Epidermal melanocyte (primary cell): ENCODE data around the gene TNMD.
"Not testable (repeated sequence)": the region's sequence is repeated elsewhere in the genome, so short reads cannot be mapped to it uniquely, and the experiment has no call there.

Experiments used
- DNase-seq: peaks from one replicate; pipeline ENCODE4 v3.0.0; 2011; ENCODE audit warnings: low spot score; ENCODE audit not compliant: insufficient read length

The TNMD gene

GRCh38 chrX:100584611-100585010 is at the start of gene TNMD:
Gene TNMD (plus strand): TSS chrX:100584936. CDS start chrX:100585019, 83 bp downstream.
- DNase-seq: no peak

DNA sequence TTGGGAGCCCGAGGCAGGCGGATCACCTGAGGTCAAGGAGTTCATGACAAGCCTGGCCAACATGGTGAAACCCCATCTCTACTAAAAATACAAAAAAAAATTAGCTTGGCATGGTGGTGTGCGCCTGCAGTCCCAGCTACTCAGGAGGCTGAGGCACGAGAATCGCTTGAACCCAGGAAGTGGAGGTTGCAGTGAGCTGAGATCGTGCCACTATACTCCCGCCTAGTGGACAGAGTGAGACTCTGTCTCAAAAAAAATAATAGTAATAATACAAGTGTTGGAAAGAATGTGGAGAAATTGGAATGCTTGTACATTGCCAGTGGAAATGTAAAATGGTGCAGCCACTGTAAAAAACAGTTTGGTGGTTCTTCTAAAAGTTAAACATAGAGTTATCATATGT is 19.2 kb upstream of the TNMD start:
- DNase-seq: not testable (repeated sequence)

DNA sequence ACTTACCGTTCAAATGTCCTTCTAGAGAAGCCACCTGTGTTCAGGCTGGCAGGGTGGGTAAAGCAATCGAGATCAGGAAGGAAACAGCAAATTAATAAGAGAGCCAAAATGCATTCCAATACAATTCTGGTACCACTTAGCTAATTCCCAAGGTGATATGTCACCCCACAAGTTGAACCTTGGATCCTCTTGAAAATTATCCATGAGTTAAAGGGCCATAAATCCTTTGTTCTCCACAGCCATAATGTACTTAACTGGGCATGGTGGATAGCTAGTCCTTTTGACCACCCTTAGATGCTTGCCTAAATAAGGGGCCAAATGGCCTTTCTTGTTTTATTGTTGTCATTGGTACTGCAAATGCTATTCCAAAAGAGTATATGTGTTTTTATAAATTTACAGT is 2.0 kb downstream of the TNMD start:
- no peak for DNase-seq

- no peak for DNase-seq
Measured at GRCh38 chrX:100587861-100588260, 3.1 kb downstream of the TNMD start.

GRCh38 chrX:100591256-100592051 is 6.7 kb downstream of the TNMD start:
- no peak for DNase-seq

- no peak for DNase-seq
Measured at GRCh38 chrX:100593126-100593525, 8.4 kb downstream of the TNMD start.

GRCh38 chrX:100593581-100593980 is 8.8 kb downstream of the TNMD start:
- no peak for DNase-seq

DNA sequence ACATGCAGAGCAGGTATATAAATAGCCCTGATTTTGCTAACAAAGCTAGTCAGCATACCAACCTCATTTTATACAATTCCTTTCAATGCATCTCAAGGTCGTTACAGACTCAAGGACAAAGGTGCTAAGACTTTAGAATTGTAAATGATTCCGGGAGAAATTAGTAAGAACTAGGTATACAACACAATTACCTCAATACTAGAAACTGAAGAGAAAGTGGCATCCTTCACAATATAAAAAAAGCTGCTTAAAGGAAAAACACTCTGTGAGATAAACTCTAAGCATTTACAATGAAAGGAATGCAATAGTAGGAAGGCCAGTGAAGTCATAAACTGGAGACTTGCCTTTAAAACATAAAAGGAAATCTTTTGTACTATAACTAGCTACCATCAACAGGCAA is 11.9 kb downstream of the TNMD start:
- DNase-seq: no peak

GRCh38 chrX:100599456-100599855 is 14.7 kb downstream of the TNMD start:
- DNase-seq: no peak

DNA sequence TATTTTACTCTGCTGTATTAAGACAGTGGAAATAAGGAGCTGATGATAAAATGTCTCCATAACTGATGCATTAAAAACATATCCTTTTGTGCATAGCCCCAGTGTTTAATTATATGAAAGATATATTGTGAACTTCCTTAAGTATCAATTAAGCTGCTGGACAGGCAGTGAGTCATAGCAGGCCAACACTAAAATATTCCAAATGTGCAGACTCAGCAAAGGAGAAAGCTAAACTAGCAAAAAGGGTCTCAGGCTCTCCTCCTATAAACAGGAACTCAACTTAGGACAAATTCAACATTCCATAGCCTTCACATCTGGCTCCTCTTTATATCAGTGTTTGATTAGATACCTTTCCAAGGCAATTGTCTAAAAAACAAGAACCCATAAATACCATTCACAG is 15.6 kb downstream of the TNMD start:
- DNase-seq: no peak

GRCh38 chrX:100600758-100601157 is 16.0 kb downstream of the TNMD start:
- DNase-seq: no peak

- no peak for DNase-seq
Measured at GRCh38 chrX:100606753-100607152, 22.0 kb downstream of the TNMD start.

GRCh38 chrX:100609591-100609990 is 24.9 kb downstream of the TNMD start:
- DNase-seq: no peak

DNA sequence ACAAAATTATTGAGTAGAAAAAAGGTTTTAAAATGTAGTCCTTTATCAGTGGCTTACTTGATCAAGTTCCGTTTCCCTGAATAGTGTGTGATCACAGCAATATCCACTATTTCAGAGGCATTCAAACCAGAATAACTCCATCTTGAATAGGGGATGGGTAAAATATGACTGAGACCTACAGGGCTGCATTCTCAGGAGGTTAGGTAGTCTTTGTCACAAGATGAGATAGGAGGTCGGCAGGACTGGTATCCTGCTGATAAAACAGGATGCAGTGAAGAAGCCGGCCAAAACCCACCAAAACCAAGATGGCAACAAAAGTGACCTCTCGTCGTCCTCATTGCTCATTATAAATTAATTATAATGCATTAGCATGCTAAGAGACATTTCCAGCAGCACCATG is 27.2 kb downstream of the TNMD start:
- DNase-seq: no peak

- no peak for DNase-seq
Measured at GRCh38 chrX:100615005-100615404, 30.3 kb downstream of the TNMD start.

DNA sequence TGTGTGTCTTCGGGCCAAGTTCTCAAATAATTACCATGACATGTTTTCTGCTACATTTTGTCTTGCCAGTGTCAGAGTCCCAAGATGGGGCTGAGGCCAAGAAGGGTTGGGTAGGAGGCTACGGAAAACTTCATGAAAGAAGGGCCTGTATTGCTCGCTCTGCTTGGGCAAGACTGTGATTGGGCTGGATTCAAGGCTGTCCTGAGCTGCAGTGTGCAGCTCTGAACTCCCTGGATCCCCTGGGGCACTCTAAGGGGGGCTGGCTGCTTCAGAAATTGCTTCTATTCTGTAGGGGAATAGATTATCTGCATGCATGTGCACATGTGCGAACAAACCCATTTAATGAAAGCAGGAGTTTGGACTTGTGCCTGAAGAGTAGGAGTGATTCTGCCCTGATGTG is 38.3 kb downstream of the TNMD start:
- no peak for DNase-seq

GRCh38 chrX:100625985-100626491 is 41.3 kb downstream of the TNMD start:
- DNase-seq: no peak

DNA sequence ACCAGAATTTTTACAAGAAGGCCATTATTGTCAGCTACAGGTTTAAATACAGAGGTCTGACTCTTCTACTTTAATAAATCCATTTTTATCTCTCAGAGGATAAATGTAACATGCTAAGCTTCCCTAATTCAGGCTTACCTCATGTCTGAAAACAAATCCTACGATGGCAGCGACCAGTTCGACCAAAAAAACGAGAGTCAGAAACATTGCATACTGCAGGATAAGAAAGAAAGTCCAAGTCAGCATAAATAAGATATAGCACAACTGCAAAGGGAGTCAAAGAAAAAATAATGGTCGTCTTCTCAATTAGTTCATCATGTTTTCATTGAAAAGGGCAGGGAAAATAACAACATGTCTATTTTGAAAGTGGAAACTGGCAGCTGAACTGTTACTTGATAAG is 50.3 kb downstream of the TNMD start:
- DNase-seq: no peak

DNA sequence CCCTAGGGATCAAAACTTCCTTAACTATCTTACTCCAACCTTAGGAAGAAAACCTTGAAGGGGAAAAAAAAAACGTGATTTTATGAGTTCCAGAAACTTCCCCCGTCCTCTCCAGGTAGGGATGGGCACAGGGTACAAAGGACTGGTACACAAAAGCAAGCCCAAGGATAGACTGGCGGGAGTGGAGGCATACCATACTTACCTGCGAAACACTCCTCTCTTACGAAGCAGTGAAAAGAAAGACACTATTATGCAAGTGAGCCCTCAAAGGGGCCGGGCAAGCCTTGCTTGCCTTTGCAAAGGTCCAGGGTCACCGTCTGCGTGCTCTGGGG is 51.2 kb downstream of the TNMD start:
- DNase-seq: no peak

- peak; percentile 72 for DNase-seq
Measured at GRCh38 chrX:100636321-100636991, 51.7 kb downstream of the TNMD start, which contains the start of gene TSPAN6. Gene TSPAN6 (minus strand): TSS chrX:100636806. CDS start chrX:100636694, 112 bp downstream.

DNA sequence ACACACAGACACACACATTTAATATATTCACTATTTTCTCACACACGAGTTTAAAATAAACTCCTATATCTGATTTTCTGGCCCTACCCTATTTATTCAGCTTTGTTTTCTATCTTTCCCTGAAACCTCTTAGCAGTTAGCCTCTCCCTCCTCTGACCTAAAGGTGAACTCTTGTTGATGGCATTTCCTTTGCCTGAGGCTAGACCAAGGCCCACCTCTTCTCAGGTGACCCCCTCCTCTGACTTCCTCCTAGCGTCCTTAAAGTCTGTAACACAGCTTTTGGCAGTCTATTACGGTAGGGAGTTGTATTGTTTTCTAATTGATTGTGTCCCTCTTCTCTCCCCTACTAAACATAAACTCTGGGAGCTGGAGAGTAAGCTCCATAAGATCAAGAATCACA is 57.6 kb downstream of the TNMD start:
- no peak for DNase-seq

- no peak for DNase-seq
Measured at GRCh38 chrX:100643212-100643611, 58.5 kb downstream of the TNMD start.
